CD8-positive, alpha-beta memory T cell (primary cell): ENCODE results near the gene KLHL25. TPM values are rescaled to one million over a fixed set of nuclear protein-coding genes. Genes with fewer than 3 reads are reported as not detected.

Source experiments
- CTCF ChIA-PET: fragments of 350-600 bp; sonication (Branson Sonifier 250); formaldehyde crosslinking; loops from one replicate; lab custom pipeline; 2021; ENCODE audit warnings: antibody characterized with exemption; lab: Charles Lee
- POLR2A ChIA-PET: fragments of 350-600 bp; sonication (Branson Sonifier 250); formaldehyde crosslinking; loops from one replicate; lab custom pipeline; 2021; ENCODE audit warnings: antibody characterized with exemption; lab: Charles Lee
- DNase-seq, 5 donors: peaks; one replicate each; pipeline versions ENCODE4 v3.0.0 to v3.0.0-alpha.2; 2020 to 2022; ENCODE audit warnings: mixed read lengths in 1 of 5
- H3K27ac ChIP-seq: one replicate; pipeline ENCODE4 v1.7.0; 2013; ENCODE audit warnings: low read depth, mild to moderate bottlenecking, low read length, moderate library complexity
- H3K27me3 ChIP-seq: 2 replicates; pipeline ENCODE4 v1.7.0; 2013; ENCODE audit warnings: low read length, mild to moderate bottlenecking; ENCODE audit not compliant: insufficient read depth, poor library complexity, severe bottlenecking
- H3K36me3 ChIP-seq: 2 replicates; pipeline ENCODE4 v1.7.0; 2013; ENCODE audit warnings: mild to moderate bottlenecking, low read length, moderate library complexity; ENCODE audit not compliant: insufficient read depth
- H3K4me1 ChIP-seq: 2 replicates; pipeline ENCODE4 v1.7.0; 2013; ENCODE audit warnings: mild to moderate bottlenecking, low read length, moderate library complexity; ENCODE audit not compliant: insufficient read depth
- H3K4me3 ChIP-seq: 2 replicates; pipeline ENCODE4 v1.7.0; 2013; ENCODE audit warnings: mild to moderate bottlenecking, low read length
- H3K9me3 ChIP-seq: 2 replicates; pipeline ENCODE4 v1.7.0; 2013; ENCODE audit warnings: mild to moderate bottlenecking, low read length
- H3K27ac Mint-ChIP-seq, 8 donors: one replicate each; pipeline ENCODE4 v1.8.0; 2020 to 2021; ENCODE audit warnings: mixed read lengths in 8 of 8, mild to moderate bottlenecking in 6 of 8, inconsistent platforms in 3 of 8, moderate library complexity in 3 of 8
- H3K27me3 Mint-ChIP-seq, 2 donors: one replicate each; pipeline ENCODE4 v1.8.0; 2020 to 2021; ENCODE audit warnings: mixed read lengths in 2 of 2, mild to moderate bottlenecking in 1 of 2, moderate library complexity in 1 of 2
- H3K36me3 Mint-ChIP-seq, 3 donors: one replicate each; pipeline ENCODE4 v1.8.0; 2020 to 2021; ENCODE audit warnings: mixed read lengths in 3 of 3, inconsistent platforms in 1 of 3, mild to moderate bottlenecking in 1 of 3
- H3K4me1 Mint-ChIP-seq, 3 donors: one replicate each; pipeline ENCODE4 v1.8.0; 2020 to 2021; ENCODE audit warnings: mixed read lengths in 3 of 3, inconsistent platforms in 1 of 3, mild to moderate bottlenecking in 1 of 3
- H3K4me3 Mint-ChIP-seq, 7 donors: one replicate each; pipeline ENCODE4 v1.8.0; 2020 to 2021; ENCODE audit warnings: mixed read lengths in 7 of 7, mild to moderate bottlenecking in 6 of 7, moderate library complexity in 4 of 7, inconsistent platforms in 2 of 7
- H3K9me3 Mint-ChIP-seq, 5 donors: one replicate each; pipeline ENCODE4 v1.8.0; 2020 to 2022; ENCODE audit warnings: mixed read lengths in 5 of 5, mild to moderate bottlenecking in 3 of 5, moderate library complexity in 2 of 5, inconsistent platforms in 1 of 5
- polyA plus RNA-seq: library from polyadenylated mRNA; unstranded; fragments of 300-500 nt; fragmentation: Illumina TruSeq; gene quantifications from one replicate; pipeline ENCODE4 v1.2.3, GENCODE V29; 2021
- total RNA-seq, 2 experiments: library from RNA; stranded (reverse); gene quantifications; one replicate each; pipeline ENCODE4 v1.2.3, GENCODE V29; 2021

KLHL25 gene
- total and polyA plus RNA-seq, 3 experiments from 2014 or later, result 0.75 to 5.4 (median 5.1) TPM

DNA sequence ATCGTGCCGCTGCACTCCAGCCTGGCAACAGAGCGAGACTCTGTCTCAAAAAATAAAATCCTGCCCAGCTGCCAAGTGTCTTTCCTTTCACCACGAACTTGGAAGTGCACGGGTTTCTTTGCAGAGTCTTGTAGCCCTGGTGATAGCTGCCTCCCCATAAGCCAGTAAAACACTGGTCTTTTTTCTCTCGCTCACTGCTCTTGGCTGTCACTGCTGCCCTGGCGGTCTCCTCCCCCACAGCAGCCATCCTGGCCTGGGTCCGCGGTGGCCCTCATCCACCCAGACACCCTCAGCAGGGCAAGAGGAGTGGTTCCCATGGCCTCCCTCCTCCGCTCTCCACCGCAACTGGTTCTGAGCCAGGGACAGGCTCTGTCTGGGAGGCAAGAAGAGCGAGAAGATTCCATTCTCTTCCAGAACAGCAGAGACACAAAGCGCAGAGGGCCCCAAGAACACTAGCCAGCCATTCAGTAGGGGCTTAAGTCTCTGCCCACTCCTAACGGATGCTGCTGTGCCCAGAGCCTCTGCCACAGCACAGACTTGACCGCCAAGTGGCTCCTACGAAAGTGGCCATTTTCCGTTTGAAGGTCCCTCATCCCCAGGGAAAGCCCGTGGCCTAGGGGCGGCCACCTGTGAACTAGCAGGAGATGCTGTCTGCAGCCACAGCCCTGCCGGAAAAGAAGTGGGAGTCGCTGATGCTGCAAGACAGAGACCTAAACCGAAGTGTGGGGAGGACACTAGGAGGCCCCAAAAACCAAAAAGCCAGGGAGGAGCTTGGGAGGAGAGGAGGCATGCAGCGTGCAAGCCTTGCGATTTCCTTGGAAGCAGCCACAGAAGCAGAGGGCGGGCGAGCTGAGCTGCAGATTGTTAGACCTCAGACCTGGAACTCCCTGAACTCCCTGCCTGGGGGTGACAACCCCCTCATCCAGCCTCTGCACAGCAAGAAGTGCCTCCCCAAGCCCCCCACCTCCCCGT lies 44.1 kb downstream of the KLHL25 start:
- Mint-ChIP-seq H3K4me3 (peak overlapping the region in 2 of 7 donors; percentile 44 to 45), H3K36me3 (peaks cover 0 to 41% (median 7%) of the 10 kb centered on the region in 3 donors), H3K9me3 (peaks cover 0 to 1% (median 0%) of the 10 kb centered on the region in 5 donors), H3K27me3 (no peaks in the 10 kb centered on the region), H3K4me1 (peaks cover 18 to 33% (median 23%) of the 10 kb centered on the region in 3 donors), H3K27ac (peak overlapping the region; percentile 11 to 82 (median 74))
- H3K27me3 ChIP-seq, result no peaks in the 10 kb centered on the region
- CTCF ChIA-PET, result interaction anchor here (1.1 to 1.8 kb wide), 3 partner anchors 19 to 90 kb away, joined by 3 to 4 read pairs (median 3); no protein-coding TSS in a partner anchor
- H3K36me3 ChIP-seq, result peaks cover 24% of the 10 kb centered on the region
- POLR2A ChIA-PET, result no interaction called here
- H3K4me3 ChIP-seq, result no peak overlapping the region
- H3K9me3 ChIP-seq, result no peaks in the 10 kb centered on the region
- DNase-seq, result no peak
- no peak overlapping the region for H3K27ac ChIP-seq
- H3K4me1 ChIP-seq, result peaks cover 10% of the 10 kb centered on the region

DNA sequence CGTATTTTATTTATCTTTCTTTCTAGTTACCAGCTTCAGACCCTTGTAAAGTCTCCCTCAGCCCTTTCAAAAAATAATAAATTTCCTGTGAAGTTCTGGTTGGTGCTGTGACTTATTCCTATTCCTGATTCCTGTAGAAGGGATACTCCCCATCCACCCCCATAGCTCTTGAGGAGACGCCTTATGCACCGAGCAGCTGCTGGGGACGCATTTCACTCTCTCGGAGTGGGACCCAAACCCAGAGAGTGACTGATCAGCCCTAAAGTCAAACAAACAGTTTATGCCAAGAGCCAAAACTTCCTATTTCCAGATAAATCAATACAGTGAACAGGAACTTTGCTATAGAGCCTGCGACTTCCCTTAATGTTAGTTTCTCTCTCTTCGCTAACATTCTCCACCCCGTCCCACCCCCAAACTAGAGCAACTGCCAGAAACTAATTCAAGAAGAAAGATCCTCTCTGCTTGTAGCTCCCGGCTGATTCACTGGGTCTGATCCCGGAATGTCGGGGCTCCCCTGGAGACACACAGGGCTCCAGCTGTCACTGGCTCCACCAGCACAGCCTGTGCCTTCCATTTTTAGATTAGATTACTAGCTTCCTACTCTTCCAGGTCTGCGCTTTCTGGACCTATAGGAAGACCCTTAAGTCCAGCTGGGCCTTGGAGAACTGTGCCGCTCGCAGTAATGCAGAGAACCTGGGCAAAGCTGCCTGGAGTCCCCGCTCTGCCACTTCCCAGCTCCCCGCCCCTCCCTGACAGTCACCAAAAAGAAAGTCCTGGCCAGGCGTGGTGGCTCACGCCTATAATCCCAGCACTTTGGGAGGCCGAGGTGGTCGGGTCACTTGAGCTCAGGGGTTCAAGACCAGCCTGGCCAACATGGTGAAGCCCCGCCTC lies 45.2 kb downstream of the KLHL25 start:
- CTCF ChIA-PET, result interaction anchor here (1.1 kb wide), 2 partner anchors 18 to 87 kb away, joined by 3 to 4 read pairs; no protein-coding TSS in a partner anchor
- peaks cover 0 to 52% (median 12%) of the 10 kb centered on the region in 3 donors for H3K36me3 Mint-ChIP-seq

DNA sequence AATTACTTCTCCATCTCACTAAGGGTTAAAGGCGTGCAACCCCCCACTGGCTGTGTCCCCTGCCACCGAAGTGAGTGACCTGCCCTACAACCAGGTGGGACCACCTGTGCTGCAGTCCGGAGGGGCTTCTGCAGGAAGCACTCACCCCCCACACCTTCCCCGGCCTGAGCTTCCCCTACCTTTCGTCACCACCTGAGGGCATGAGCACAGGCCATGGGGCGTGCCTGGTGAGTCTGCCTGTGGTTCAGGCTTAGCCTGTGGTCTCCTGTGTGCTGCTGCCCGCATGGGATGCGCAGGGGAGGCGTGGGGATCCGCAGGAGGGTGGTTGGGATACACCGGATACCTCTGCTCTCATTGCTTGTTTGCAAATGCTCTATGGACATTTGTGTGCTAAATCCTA lies 46.0 kb downstream of the KLHL25 start:
- no peak for DNase-seq
- POLR2A ChIA-PET, result no interaction called here

More for the DNA sequence above, 45.2 kb downstream of the KLHL25 start:
- H3K27ac Mint-ChIP-seq, result peak overlapping the region in 6 of 8 donors; percentile 10 to 84 (median 54)
- Histone ChIP-seq H3K9me3 (no peaks in the 10 kb centered on the region), H3K4me3 (no peak overlapping the region), H3K4me1 (peaks cover 10% of the 10 kb centered on the region), H3K36me3 (peaks cover 34% of the 10 kb centered on the region), H3K27ac (no peak overlapping the region), H3K27me3 (no peaks in the 10 kb centered on the region)
- no peak overlapping the region for H3K4me3 Mint-ChIP-seq
- DNase-seq, result no peak
- POLR2A ChIA-PET, result no interaction called here
- peaks cover 18 to 33% (median 23%) of the 10 kb centered on the region in 3 donors for H3K4me1 Mint-ChIP-seq
- no peaks in the 10 kb centered on the region for H3K27me3 Mint-ChIP-seq
- peaks cover 0 to 1% (median 0%) of the 10 kb centered on the region in 5 donors for H3K9me3 Mint-ChIP-seq

DNA sequence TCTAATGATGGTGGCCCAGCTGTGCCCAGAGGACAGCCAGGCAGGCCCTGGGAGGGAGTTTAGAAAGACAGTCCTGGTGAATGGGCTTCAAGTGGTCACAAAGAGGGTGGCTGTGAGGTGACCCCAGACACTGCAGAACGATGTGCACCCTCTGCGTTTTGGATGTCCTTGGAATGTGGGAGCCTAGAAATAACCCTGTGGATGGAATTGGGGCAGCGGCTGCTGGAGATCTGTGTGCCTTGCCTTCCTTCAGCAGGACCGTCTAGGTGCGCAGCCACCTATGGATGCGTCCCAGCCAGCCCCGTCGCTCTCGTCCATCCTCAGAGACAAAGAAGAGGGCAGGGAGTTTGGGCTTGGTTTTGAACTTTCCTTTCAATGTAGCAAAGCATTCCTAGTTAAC lies 46.5 kb downstream of the KLHL25 start:
- Mint-ChIP-seq H3K9me3 (peaks cover 0 to 1% (median 0%) of the 10 kb centered on the region in 5 donors), H3K27me3 (no peaks in the 10 kb centered on the region), H3K36me3 (peaks cover 0 to 65% (median 16%) of the 10 kb centered on the region in 3 donors), H3K4me1 (peaks cover 15 to 33% (median 24%) of the 10 kb centered on the region in 3 donors), H3K27ac (peak overlapping the region in 3 of 8 donors; percentile 17 to 59 (median 19)), H3K4me3 (no peak overlapping the region)
- DNase-seq, result no peak
- no peak overlapping the region for H3K4me3 ChIP-seq
- ChIA-PET CTCF (no interaction called here), POLR2A (no interaction called here)
- H3K36me3 ChIP-seq, result peaks cover 48% of the 10 kb centered on the region
- H3K27ac ChIP-seq, result no peak overlapping the region
- peaks cover 10% of the 10 kb centered on the region for H3K4me1 ChIP-seq
- no peaks in the 10 kb centered on the region for H3K27me3 ChIP-seq
- H3K9me3 ChIP-seq, result no peaks in the 10 kb centered on the region

More for the DNA sequence above, 46.0 kb downstream of the KLHL25 start:
- peaks cover 42% of the 10 kb centered on the region for H3K36me3 ChIP-seq
- Mint-ChIP-seq H3K27ac (peak overlapping the region in 4 of 8 donors; percentile 17 to 79 (median 65)), H3K36me3 (peaks cover 0 to 59% (median 12%) of the 10 kb centered on the region in 3 donors), H3K4me3 (peak overlapping the region in 1 of 7 donors; percentile 19), H3K27me3 (no peaks in the 10 kb centered on the region), H3K9me3 (peaks cover 0 to 1% (median 0%) of the 10 kb centered on the region in 5 donors), H3K4me1 (peaks cover 16 to 33% (median 21%) of the 10 kb centered on the region in 3 donors)
- H3K27ac ChIP-seq, result no peak overlapping the region
- H3K4me1 ChIP-seq, result peaks cover 10% of the 10 kb centered on the region
- H3K27me3 ChIP-seq, result no peaks in the 10 kb centered on the region
- H3K9me3 ChIP-seq, result no peaks in the 10 kb centered on the region
- H3K4me3 ChIP-seq, result no peak overlapping the region
- CTCF ChIA-PET, result no interaction called here

DNA sequence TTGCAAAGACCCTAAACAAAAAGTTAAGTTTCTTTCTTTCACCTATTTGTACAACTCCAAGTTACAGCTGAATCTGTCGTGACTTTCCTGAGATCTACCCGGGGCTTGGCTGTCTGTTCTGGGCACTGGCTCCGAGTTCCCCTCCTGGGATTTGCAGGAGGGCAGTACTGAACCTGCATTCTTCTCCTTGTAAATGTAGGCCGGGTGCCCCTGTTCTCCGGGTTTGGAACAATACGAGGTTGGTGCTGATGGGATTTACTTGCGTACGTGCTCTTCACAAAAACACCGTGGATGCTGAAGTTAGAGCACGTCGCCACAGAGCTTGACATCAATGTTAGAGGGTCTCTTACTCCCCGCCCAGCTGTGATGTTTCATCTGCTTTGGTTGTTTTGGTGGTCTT lies 48.1 kb downstream of the KLHL25 start:
- Histone ChIP-seq H3K36me3 (peaks cover 63% of the 10 kb centered on the region), H3K9me3 (no peaks in the 10 kb centered on the region), H3K27me3 (no peaks in the 10 kb centered on the region), H3K4me3 (no peak overlapping the region), H3K27ac (no peak overlapping the region), H3K4me1 (peaks cover 7% of the 10 kb centered on the region)
- CTCF ChIA-PET, result interaction anchor here (0.9 kb wide), 1 partner anchor 42 kb away, joined by 3 read pairs; no protein-coding TSS in a partner anchor
- no peaks in the 10 kb centered on the region for H3K27me3 Mint-ChIP-seq
- no peak for DNase-seq
- peaks cover 0 to 1% (median 0%) of the 10 kb centered on the region in 5 donors for H3K9me3 Mint-ChIP-seq
- peak overlapping the region in 2 of 8 donors; percentile 10 to 80 for H3K27ac Mint-ChIP-seq
- H3K4me3 Mint-ChIP-seq, result no peak overlapping the region
- POLR2A ChIA-PET, result no interaction called here
- H3K4me1 Mint-ChIP-seq, result peaks cover 10 to 21% (median 18%) of the 10 kb centered on the region in 3 donors
- peaks cover 0 to 79% (median 20%) of the 10 kb centered on the region in 3 donors for H3K36me3 Mint-ChIP-seq

DNA sequence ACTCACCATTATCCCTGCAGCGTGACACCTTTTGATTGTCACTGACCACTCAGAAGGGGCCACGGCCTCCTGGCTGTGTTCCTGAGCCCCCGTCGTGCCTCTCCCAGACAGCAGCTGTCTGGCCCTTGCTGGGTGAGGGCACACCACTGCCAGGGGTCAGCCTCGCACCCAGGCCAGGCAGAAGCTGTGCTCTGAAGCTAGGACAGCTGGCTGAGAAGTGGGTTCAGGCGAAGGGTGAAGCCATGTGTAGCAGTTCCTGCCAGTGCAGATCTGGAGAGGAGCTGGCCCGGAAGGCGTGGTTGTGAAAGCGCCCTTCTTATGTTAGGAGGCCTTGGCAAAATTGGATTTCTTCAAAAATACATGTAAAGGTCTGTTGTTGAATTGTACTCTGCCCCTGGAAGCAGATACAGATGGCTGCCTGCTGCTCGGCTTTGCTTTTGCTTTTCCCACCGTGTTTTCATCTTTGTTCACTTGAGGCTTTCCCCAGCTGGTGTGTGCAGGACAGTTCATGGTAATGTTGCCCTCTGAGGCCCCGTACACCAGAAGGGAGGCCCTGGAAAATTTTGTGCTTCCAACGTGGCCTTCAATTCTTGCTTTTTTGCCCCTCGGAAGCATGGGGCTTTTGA lies 49.1 kb downstream of the KLHL25 start:
- H3K27me3 Mint-ChIP-seq, result no peaks in the 10 kb centered on the region
- no peak for DNase-seq
- H3K9me3 Mint-ChIP-seq, result peaks cover 0 to 1% (median 0%) of the 10 kb centered on the region in 5 donors
- H3K9me3 ChIP-seq, result no peaks in the 10 kb centered on the region
- peaks cover 0 to 89% (median 21%) of the 10 kb centered on the region in 3 donors for H3K36me3 Mint-ChIP-seq
- no peak overlapping the region for H3K4me3 ChIP-seq
- ChIA-PET CTCF (interaction anchor here (0.9 kb wide), 1 partner anchor 43 kb away, joined by 3 read pairs; no protein-coding TSS in a partner anchor), POLR2A (no interaction called here)
- H3K27me3 ChIP-seq, result no peaks in the 10 kb centered on the region
- H3K4me1 Mint-ChIP-seq, result peaks cover 2 to 11% (median 8%) of the 10 kb centered on the region in 3 donors
- H3K4me1 ChIP-seq, result no peaks in the 10 kb centered on the region
- H3K27ac Mint-ChIP-seq, result no peak overlapping the region
- H3K27ac ChIP-seq, result no peak overlapping the region
- H3K4me3 Mint-ChIP-seq, result no peak overlapping the region
- peaks cover 73% of the 10 kb centered on the region for H3K36me3 ChIP-seq

DNA sequence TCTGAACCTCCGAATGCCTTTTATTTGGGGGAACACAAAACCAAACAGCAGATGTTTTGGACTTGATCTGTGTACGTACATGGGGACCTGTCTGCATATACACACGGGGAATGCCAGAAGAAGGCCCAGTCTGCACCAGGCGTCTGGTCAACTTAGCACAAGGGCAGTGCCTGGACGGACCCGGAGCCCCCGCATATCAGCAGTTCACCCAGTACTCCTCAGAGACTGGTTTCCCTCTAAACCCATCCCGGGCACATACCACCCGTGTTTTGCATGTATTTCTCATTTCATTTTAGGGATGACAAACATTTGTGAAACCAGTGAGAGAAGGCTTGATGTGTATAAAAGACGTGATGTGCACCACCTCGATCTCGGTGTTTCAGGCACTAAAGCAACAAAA lies 49.7 kb downstream of the KLHL25 start:
- ChIA-PET CTCF (no interaction called here), POLR2A (no interaction called here)
- Mint-ChIP-seq H3K27ac (peak overlapping the region in 1 of 8 donors; percentile 39), H3K27me3 (no peaks in the 10 kb centered on the region), H3K4me3 (no peak overlapping the region), H3K9me3 (peaks cover 0 to 1% (median 0%) of the 10 kb centered on the region in 5 donors), H3K4me1 (peaks cover 0 to 8% (median 5%) of the 10 kb centered on the region in 3 donors), H3K36me3 (peaks cover 0 to 95% (median 26%) of the 10 kb centered on the region in 3 donors)
- H3K27me3 ChIP-seq, result no peaks in the 10 kb centered on the region
- DNase-seq, result no peak
- no peaks in the 10 kb centered on the region for H3K4me1 ChIP-seq
- no peak overlapping the region for H3K27ac ChIP-seq
- H3K9me3 ChIP-seq, result no peaks in the 10 kb centered on the region
- peaks cover 78% of the 10 kb centered on the region for H3K36me3 ChIP-seq
- H3K4me3 ChIP-seq, result no peak overlapping the region
